ENCODE results near the gene SPG7. TPM values are rescaled to one million over a fixed set of nuclear protein-coding genes. Genes with fewer than 3 reads are reported as not detected.

Gene SPG7
- total RNA-seq, 1 experiment from 2014 or later, result 118 TPM

DNA sequence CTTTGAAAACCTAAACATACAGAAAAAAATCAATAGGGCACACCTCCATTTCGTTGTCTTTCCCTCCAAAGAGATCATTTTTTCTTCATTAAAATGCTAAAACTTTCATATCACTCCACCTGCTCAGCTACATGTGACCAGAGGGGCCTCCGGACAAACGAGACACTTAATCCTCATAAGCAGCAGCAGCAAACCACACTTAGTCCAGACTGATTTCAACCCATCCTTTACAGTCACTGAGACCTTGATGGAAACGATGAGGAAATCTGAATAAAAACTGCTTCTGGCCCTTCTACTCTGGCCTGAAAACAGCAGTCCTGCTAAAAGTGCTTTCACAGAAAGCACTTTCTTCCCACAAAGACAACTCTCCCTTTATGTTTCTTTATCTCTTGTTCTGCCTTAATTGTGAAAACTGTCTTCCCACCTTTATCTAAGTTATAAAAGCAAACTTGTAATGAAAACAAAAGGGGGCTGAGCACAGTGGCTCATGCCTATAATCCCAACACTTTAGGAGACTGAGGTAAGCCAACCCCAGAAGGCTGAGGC lies 22.4 kb upstream of the SPG7 start:
- TF ChIP-seq SIN3A (IDR thresholded peaks at IDR 0.05; ENCODE audit: borderline replicate concordance, insufficient read depth, low read depth, low read length), result no peak
- no peak for TF ChIP-seq TCF7L2 (IDR thresholded peaks at IDR 0.05; ENCODE audit: low read depth, low read length)
- TF ChIP-seq, protein P1, sequence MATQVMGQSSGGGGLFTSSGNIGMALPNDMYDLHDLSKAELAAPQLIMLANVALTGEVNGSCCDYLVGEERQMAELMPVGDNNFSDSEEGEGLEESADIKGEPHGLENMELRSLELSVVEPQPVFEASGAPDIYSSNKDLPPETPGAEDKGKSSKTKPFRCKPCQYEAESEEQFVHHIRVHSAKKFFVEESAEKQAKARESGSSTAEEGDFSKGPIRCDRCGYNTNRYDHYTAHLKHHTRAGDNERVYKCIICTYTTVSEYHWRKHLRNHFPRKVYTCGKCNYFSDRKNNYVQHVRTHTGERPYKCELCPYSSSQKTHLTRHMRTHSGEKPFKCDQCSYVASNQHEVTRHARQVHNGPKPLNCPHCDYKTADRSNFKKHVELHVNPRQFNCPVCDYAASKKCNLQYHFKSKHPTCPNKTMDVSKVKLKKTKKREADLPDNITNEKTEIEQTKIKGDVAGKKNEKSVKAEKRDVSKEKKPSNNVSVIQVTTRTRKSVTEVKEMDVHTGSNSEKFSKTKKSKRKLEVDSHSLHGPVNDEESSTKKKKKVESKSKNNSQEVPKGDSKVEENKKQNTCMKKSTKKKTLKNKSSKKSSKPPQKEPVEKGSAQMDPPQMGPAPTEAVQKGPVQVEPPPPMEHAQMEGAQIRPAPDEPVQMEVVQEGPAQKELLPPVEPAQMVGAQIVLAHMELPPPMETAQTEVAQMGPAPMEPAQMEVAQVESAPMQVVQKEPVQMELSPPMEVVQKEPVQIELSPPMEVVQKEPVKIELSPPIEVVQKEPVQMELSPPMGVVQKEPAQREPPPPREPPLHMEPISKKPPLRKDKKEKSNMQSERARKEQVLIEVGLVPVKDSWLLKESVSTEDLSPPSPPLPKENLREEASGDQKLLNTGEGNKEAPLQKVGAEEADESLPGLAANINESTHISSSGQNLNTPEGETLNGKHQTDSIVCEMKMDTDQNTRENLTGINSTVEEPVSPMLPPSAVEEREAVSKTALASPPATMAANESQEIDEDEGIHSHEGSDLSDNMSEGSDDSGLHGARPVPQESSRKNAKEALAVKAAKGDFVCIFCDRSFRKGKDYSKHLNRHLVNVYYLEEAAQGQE (IDR thresholded peaks at IDR 0.05; ENCODE audit: insufficient read depth in 1 of 2, low read depth in 2 of 2, low read length in 1 of 2), result no peak
- TF ChIP-seq POLR2AphosphoS5 (IDR thresholded peaks at IDR 0.05; ENCODE audit: low read depth, low read length), result no peak
- TF ChIP-seq, protein P2, sequence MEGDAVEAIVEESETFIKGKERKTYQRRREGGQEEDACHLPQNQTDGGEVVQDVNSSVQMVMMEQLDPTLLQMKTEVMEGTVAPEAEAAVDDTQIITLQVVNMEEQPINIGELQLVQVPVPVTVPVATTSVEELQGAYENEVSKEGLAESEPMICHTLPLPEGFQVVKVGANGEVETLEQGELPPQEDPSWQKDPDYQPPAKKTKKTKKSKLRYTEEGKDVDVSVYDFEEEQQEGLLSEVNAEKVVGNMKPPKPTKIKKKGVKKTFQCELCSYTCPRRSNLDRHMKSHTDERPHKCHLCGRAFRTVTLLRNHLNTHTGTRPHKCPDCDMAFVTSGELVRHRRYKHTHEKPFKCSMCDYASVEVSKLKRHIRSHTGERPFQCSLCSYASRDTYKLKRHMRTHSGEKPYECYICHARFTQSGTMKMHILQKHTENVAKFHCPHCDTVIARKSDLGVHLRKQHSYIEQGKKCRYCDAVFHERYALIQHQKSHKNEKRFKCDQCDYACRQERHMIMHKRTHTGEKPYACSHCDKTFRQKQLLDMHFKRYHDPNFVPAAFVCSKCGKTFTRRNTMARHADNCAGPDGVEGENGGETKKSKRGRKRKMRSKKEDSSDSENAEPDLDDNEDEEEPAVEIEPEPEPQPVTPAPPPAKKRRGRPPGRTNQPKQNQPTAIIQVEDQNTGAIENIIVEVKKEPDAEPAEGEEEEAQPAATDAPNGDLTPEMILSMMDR (IDR thresholded peaks at IDR 0.05), result no peak
- CTCF ChIA-PET, result no interaction called here

DNA sequence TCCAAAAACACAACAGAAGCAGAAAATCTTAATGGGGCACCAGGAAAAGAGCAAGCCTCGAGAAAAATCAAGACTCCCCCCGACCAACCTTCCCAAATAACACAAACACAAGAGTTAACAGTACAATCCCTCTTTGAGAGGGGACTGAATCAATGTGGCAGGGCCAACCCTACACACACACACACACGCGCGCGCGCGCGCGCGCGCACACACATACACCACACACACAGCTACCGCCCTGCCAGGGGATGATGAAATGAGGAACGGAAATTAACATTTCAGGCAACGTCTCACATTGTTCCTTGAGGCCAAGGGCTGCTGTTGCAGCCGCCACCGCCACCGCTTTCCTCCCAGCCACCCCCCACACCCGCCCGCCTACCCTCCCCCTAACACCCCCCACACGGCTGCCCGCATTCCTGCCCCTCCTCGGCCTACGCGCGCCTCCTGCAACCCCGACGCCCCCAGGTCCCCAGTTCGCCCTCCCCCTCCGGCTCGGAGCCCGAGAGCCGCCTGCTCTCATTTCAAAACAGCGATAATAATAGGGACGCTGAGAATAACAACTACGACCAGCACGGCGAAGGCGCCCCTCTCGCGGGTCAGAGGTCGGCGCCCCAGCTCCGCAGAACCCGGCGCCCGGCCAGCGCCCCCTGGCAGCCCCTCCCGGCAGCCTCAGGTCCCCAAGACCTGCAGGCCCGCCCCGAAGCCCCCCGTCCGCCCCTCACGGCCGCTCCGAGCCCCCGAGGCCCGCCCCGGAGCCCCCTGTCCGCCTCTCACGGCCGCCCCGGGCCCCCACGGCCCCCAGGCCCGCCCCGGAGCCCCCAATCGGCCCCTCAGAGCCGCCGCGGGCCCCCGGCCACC lies 18.9 kb upstream of the SPG7 start:
- in situ Hi-C loops (cut with HindIII; ENCODE audit: low pct_unique_long_range_greater_than_20kb, low sequenced_read_pairs) (no loop called here), intact Hi-C loops (cut with micrococcal nuclease; ENCODE audit: unreplicated experiment) (no loop called here)
- peaks cover 6% of the 10 kb centered on the region; the same call in 1 of the 2 replicates for H3K36me3 ChIP-seq (ENCODE audit: control insufficient read depth, insufficient read depth, low read length)
- TF ChIP-seq SIN3A (IDR thresholded peaks at IDR 0.05; ENCODE audit: borderline replicate concordance, insufficient read depth, low read depth, low read length), result peak; percentile 65; the same call in 1 of the 2 replicates
- TF ChIP-seq, protein P2 (IDR thresholded peaks at IDR 0.05), result no peak; the same call in 1 of the 2 replicates
- TF ChIP-seq POLR2AphosphoS5 (IDR thresholded peaks at IDR 0.05; ENCODE audit: low read depth, low read length), result peak; percentile 52; the same call in 1 of the 2 replicates
- CTCF ChIA-PET, result interaction anchor here (0.6 kb wide), 3 partner anchors 57 to 291 kb away, joined by 3 to 6 read pairs (median 4); no protein-coding TSS in a partner anchor
- H3K4me3 ChIP-seq (ENCODE audit: low read depth in 2 of 2, low read length in 2 of 2), result peak overlapping the region; percentile 82 to 86
- peak; percentile 39 for ATAC-seq
- no peaks in the 10 kb centered on the region for H3K9me3 ChIP-seq (ENCODE audit: control insufficient read depth, insufficient read depth, low read depth, low read length)
- H3K4me1 ChIP-seq (ENCODE audit: control insufficient read depth, insufficient read depth, low read length), result peaks cover 36% of the 10 kb centered on the region
- H3K27ac ChIP-seq (ENCODE audit: low read length), result peak overlapping the region; percentile 89
- POLR2A ChIA-PET, result interaction anchor here (0.6 to 0.7 kb wide), 3 partner anchors 17 to 169 kb away, joined by 3 to 7 read pairs (median 3); no protein-coding TSS in a partner anchor
- H3K27me3 ChIP-seq (ENCODE audit: control insufficient read depth, insufficient read depth, low read length), result no peaks in the 10 kb centered on the region
- DNase-seq (ENCODE audit: low read depth, low spot score), result no peak
- no TSS peak for BruUV-seq (replicated peaks)

More for the DNA sequence above, 22.4 kb upstream of the SPG7 start:
- H3K36me3 ChIP-seq (ENCODE audit: control insufficient read depth, insufficient read depth, low read length), result no peaks in the 10 kb centered on the region; the same call in 1 of the 2 replicates
- peak overlapping the region; percentile 49; the same call in 1 of the 2 replicates for H3K27ac ChIP-seq (ENCODE audit: low read length)
- in situ Hi-C loops (cut with HindIII; ENCODE audit: low pct_unique_long_range_greater_than_20kb, low sequenced_read_pairs) (no loop called here), intact Hi-C loops (cut with micrococcal nuclease; ENCODE audit: unreplicated experiment) (no loop called here)
- H3K27me3 ChIP-seq (ENCODE audit: control insufficient read depth, insufficient read depth, low read length), result no peaks in the 10 kb centered on the region
- peaks cover 55% of the 10 kb centered on the region for H3K4me1 ChIP-seq (ENCODE audit: control insufficient read depth, insufficient read depth, low read length)
- POLR2A ChIA-PET, result no interaction called here
- H3K4me3 ChIP-seq (ENCODE audit: low read depth in 2 of 2, low read length in 2 of 2), result no peak overlapping the region
- no TSS peak for BruUV-seq (replicated peaks)
- DNase-seq (ENCODE audit: low read depth, low spot score), result no peak
- ATAC-seq, result no peak
- no peaks in the 10 kb centered on the region for H3K9me3 ChIP-seq (ENCODE audit: control insufficient read depth, insufficient read depth, low read depth, low read length)
